BJ (cell line): ENCODE measurements around the gene TMEM92. TPM values are rescaled to one million over a fixed set of nuclear protein-coding genes. Genes with fewer than 3 reads are reported as not detected.

Source experiments
- CTCF ChIA-PET: fragments of 350-600 bp; formaldehyde crosslinking; extraction: SDS; loops from one replicate; lab custom pipeline; 2021; ENCODE audit warnings: antibody characterized with exemption, inconsistent platforms; lab: Yijun Ruan, JAX
- POLR2A ChIA-PET: fragments of 300-600 bp; sonication (Branson Sonifier 250); formaldehyde crosslinking; extraction: SDS; loops from one replicate; lab custom pipeline; 2021; ENCODE audit warnings: antibody characterized with exemption; lab: Charles Lee
- DNase-seq: peaks from one replicate; pipeline ENCODE4 v3.0.0-alpha.2; 2011; ENCODE audit warnings: low read depth
- H3K27me3 ChIP-seq: 2 replicates; pipeline ENCODE4 v1.6.0; 2011; ENCODE audit warnings: low read length; ENCODE audit not compliant: control insufficient read depth, insufficient read depth
- H3K36me3 ChIP-seq: 2 replicates; pipeline ENCODE4 v1.5.1; 2011; ENCODE audit warnings: low read length; ENCODE audit not compliant: control insufficient read depth, insufficient read depth
- H3K4me3 ChIP-seq: 2 replicates; pipeline ENCODE4 v1.5.1; 2011; ENCODE audit warnings: low read depth, mild to moderate bottlenecking, control low read depth, low read length
- CTCF ChIP-seq: IDR thresholded peaks from 2 replicates; pipeline ENCODE4 v1.5.1; 2011; ENCODE audit warnings: low read depth, mild to moderate bottlenecking, control low read depth, inconsistent platforms, low read length, moderate library complexity; ENCODE audit not compliant: insufficient read depth
- polyA plus RNA-seq: library from polyadenylated mRNA; depleted of rRNA; stranded (reverse); fragments of >200 nt; gene quantifications from 2 replicates; pipeline ENCODE4 v1.2.3, GENCODE V29; 2011

The TMEM92 gene
- polyA plus RNA-seq, 1 experiment = 0.67 TPM

- Histone ChIP-seq H3K36me3 (no peaks in the 10 kb centered on the region), H3K4me3 (no peak overlapping the region), H3K27me3 (peaks cover 15% of the 10 kb centered on the region)
- POLR2A ChIA-PET = interaction anchor here (1.1 kb wide), 1 partner anchor 9 kb away, joined by 3 read pairs; no protein-coding TSS in a partner anchor
- DNase-seq = no peak
- CTCF ChIA-PET = interaction anchor here (0.7 to 1.6 kb wide), 7 partner anchors 9 to 746 kb away, joined by 3 to 4 read pairs (median 3); no protein-coding TSS in a partner anchor
- no peak for TF ChIP-seq CTCF
These were observed 42.9 kb downstream of the TMEM92 start for GRCh38 chr17:50317121-50317520.

GRCh38 chr17:50318501-50319285, 44.4 kb downstream of the TMEM92 start:
- DNase-seq = no peak
- no peaks in the 10 kb centered on the region for H3K36me3 ChIP-seq
- H3K27me3 ChIP-seq = peaks cover 9% of the 10 kb centered on the region
- H3K4me3 ChIP-seq = no peak overlapping the region
- ChIA-PET CTCF (interaction anchor here (1.0 kb wide), 1 partner anchor 22 kb away, joined by 3 read pairs; no protein-coding TSS in a partner anchor), POLR2A (no interaction called here)
- TF ChIP-seq CTCF = no peak

GRCh38 chr17:50319306-50320004, 45.2 kb downstream of the TMEM92 start:
- no peaks in the 10 kb centered on the region for H3K36me3 ChIP-seq
- CTCF ChIA-PET = interaction anchor here (0.7 to 1.2 kb wide), 4 partner anchors 11 to 366 kb away, joined by 3 read pairs; no protein-coding TSS in a partner anchor
- H3K27me3 ChIP-seq = peaks cover 7% of the 10 kb centered on the region
- no peak for DNase-seq
- POLR2A ChIA-PET = no interaction called here
- no peak for TF ChIP-seq CTCF
- H3K4me3 ChIP-seq = no peak overlapping the region

GRCh38 chr17:50322271-50322670, 48.0 kb downstream of the TMEM92 start:
- DNase-seq = no peak
- no peak for TF ChIP-seq CTCF
- Histone ChIP-seq H3K36me3 (no peaks in the 10 kb centered on the region), H3K4me3 (no peak overlapping the region), H3K27me3 (0 out of 2 replicates have a peak, but pooled peaks cover 3% of the 10 kb centered on the region)
- CTCF ChIA-PET = interaction anchor here (1.8 kb wide), 1 partner anchor 11 kb away, joined by 4 read pairs; no protein-coding TSS in a partner anchor
- POLR2A ChIA-PET = no interaction called here

GRCh38 chr17:50323060-50323459, 48.8 kb downstream of the TMEM92 start:
- TF ChIP-seq CTCF = no peak
- CTCF ChIA-PET = interaction anchor here (1.8 kb wide), 1 partner anchor 10 kb away, joined by 4 read pairs; no protein-coding TSS in a partner anchor
- H3K36me3 ChIP-seq = no peaks in the 10 kb centered on the region
- POLR2A ChIA-PET = interaction anchor here (0.7 kb wide), 1 partner anchor 154 kb away, joined by 5 read pairs; no protein-coding TSS in a partner anchor
- 0 out of 2 replicates have a peak, but pooled peaks cover 2% of the 10 kb centered on the region for H3K27me3 ChIP-seq
- DNase-seq = no peak
- H3K4me3 ChIP-seq = no peak overlapping the region
